Activated B cell treated with CpG ODN at 0.5 μM for 24 hours (primary cell): Measurements from ENCODE around the gene KL. TPM values are rescaled to one million over a fixed set of nuclear protein-coding genes. Genes with fewer than 3 reads are reported as not detected.

Experiments used
- ATAC-seq: fragments of 200-7000 bp; cut with Tn5 transposase; one replicate; pipeline ENCODE4 v1.10.0; 2021; ENCODE audit warnings: low read depth, mild to moderate bottlenecking, moderate library complexity
- CTCF ChIA-PET: fragments of 350-600 bp; sonication (Branson Sonifier 250); formaldehyde crosslinking; loops from one replicate; lab custom pipeline; 2021; ENCODE audit warnings: antibody characterized with exemption; lab: Charles Lee
- POLR2A ChIA-PET: fragments of 350-600 bp; sonication (Branson Sonifier 250); formaldehyde crosslinking; loops from one replicate; lab custom pipeline; 2021; ENCODE audit warnings: antibody characterized with exemption; lab: Charles Lee
- DNase-seq: peaks from one replicate; pipeline ENCODE4 v3.0.0; 2022
- H3K27ac Mint-ChIP-seq: one replicate; pipeline ENCODE4 v1.8.0; 2020; ENCODE audit warnings: mixed read lengths
- H3K27me3 Mint-ChIP-seq: one replicate; pipeline ENCODE4 v1.8.0; 2021; ENCODE audit warnings: mixed read lengths
- H3K36me3 Mint-ChIP-seq: one replicate; pipeline ENCODE4 v1.8.0; 2021; ENCODE audit warnings: low read depth, mixed read lengths
- H3K4me1 Mint-ChIP-seq: one replicate; pipeline ENCODE4 v1.8.0; 2021; ENCODE audit warnings: mixed read lengths
- H3K4me3 Mint-ChIP-seq: one replicate; pipeline ENCODE4 v1.8.0; 2020; ENCODE audit warnings: mild to moderate bottlenecking, mixed read lengths
- H3K9me3 Mint-ChIP-seq: one replicate; pipeline ENCODE4 v1.8.0; 2020; ENCODE audit warnings: mixed read lengths
- CTCF ChIP-seq: fragments of 200-600 bp; IDR thresholded peaks from one replicate; pipeline ENCODE4 v1.8.0; 2022; ENCODE audit warnings: antibody characterized with exemption, mild to moderate bottlenecking
- intact Hi-C: fragments of 100-400 bp; cut with micrococcal nuclease; formaldehyde crosslinking; loops from one replicate; pipeline ENCODE4 v1.15.1; 2024
- total RNA-seq: library from RNA; stranded (reverse); gene quantifications from 2 replicates; pipeline ENCODE4 v1.2.3, GENCODE V29; 2022

Gene KL
- total RNA-seq, 1 donor from 2014 or later = 0.07 TPM

DNA sequence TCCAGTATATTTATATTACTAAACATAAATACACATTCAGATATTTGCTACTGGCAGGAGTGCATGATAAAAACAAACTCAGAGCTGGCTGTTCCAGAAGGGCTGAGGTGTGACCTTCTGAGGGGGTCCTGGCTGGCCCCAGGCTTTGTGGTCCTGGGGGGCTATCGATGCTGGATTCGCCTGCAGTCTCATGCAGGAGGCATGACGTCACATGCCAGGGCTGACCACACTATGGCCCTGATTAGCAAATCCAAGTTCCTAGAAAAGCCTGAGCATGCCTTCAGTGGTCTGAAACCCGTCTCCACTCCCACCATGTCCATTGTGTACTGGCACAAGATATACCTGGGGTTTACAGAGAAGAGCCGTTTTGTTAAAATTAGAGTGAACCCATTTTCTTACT is 97.9 kb downstream of the KL start:
- no peaks in the 10 kb centered on the region for H3K9me3 Mint-ChIP-seq
- DNase-seq = no peak
- no peak for ATAC-seq
- POLR2A ChIA-PET = no interaction called here
- no peak overlapping the region for H3K4me3 Mint-ChIP-seq
- CTCF ChIA-PET = no interaction called here
- H3K27ac Mint-ChIP-seq = no peak overlapping the region
- no peaks in the 10 kb centered on the region for H3K36me3 Mint-ChIP-seq
- H3K4me1 Mint-ChIP-seq = peaks cover 33% of the 10 kb centered on the region
- peaks cover 28% of the 10 kb centered on the region for H3K27me3 Mint-ChIP-seq
- no peak for TF ChIP-seq CTCF
- intact Hi-C loops = no loop called here

DNA sequence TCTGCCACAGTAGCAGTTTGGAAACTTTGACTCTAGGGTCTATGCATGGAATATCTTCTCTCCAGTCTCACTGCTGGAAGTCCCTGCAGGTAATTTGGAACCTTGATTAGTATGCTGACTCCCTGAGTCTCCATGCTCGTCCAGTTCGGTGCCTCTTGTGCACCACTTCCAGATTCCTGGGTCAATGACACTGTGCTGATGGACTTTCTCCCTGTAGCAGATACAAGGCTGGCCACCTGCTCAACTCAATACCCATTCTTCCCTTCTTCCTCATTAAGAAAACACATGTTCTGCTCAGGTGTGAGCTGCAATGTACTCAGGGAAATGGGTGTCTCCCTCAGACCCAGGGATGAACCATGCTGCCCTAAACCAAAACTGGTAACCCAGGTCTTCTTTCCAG is 99.1 kb downstream of the KL start:
- no peak for DNase-seq
- Mint-ChIP-seq H3K36me3 (no peaks in the 10 kb centered on the region), H3K4me3 (no peak overlapping the region), H3K4me1 (peaks cover 21% of the 10 kb centered on the region), H3K9me3 (no peaks in the 10 kb centered on the region), H3K27me3 (peaks cover 24% of the 10 kb centered on the region), H3K27ac (no peak overlapping the region)
- TF ChIP-seq CTCF = no peak
- CTCF ChIA-PET = no interaction called here
- POLR2A ChIA-PET = no interaction called here
- no peak for ATAC-seq
- intact Hi-C loops = no loop called here
